GM19452 (cell line): Measurements from ENCODE around the gene FSHR.

Source experiments
- ATAC-seq: cut with Tn5 transposase; IDR thresholded peaks from one replicate; pipeline ENCODE4 v1.9.1; 2021; ENCODE audit not compliant: unreplicated experiment

Gene FSHR

GRCh38 chr2:49033394-49034185 is 120.7 kb downstream of the FSHR start:
- ATAC-seq: no peak

GRCh38 chr2:49032936-49033335 is 121.4 kb downstream of the FSHR start:
- no peak for ATAC-seq

- ATAC-seq: no peak
Observed at GRCh38 chr2:49032126-49032525, 122.2 kb downstream of the FSHR start.

GRCh38 chr2:49029406-49029805 is 124.9 kb downstream of the FSHR start:
- no peak for ATAC-seq

GRCh38 chr2:49028101-49028500 is 126.2 kb downstream of the FSHR start:
- peak; percentile 100 for ATAC-seq

- no peak for ATAC-seq
Observed at GRCh38 chr2:49026706-49027105, 127.6 kb downstream of the FSHR start.

- no peak for ATAC-seq
Observed at GRCh38 chr2:49021271-49021670, 133.0 kb downstream of the FSHR start.

GRCh38 chr2:49005261-49005660 is 149.1 kb downstream of the FSHR start:
- ATAC-seq: no peak

GRCh38 chr2:49004036-49004626 is 150.2 kb downstream of the FSHR start:
- ATAC-seq: peak; percentile 74

GRCh38 chr2:49003201-49003600 is 151.1 kb downstream of the FSHR start:
- ATAC-seq: no peak

- ATAC-seq: no peak
Observed at GRCh38 chr2:49002750-49003149, 151.6 kb downstream of the FSHR start.

GRCh38 chr2:49000695-49001094 is 153.6 kb downstream of the FSHR start:
- ATAC-seq: no peak

GRCh38 chr2:48998449-48998848 is 155.9 kb downstream of the FSHR start:
- no peak for ATAC-seq

GRCh38 chr2:48993576-48993975 is 160.7 kb downstream of the FSHR start:
- peak; percentile 38 for ATAC-seq

GRCh38 chr2:48991415-48992131 is 162.7 kb downstream of the FSHR start:
- ATAC-seq: peak; percentile 77

- ATAC-seq: peak; percentile 31
Observed at GRCh38 chr2:48984922-48985321, 169.4 kb downstream of the FSHR start.

- ATAC-seq: no peak
Observed at GRCh38 chr2:48983551-48983950, 170.8 kb downstream of the FSHR start.

GRCh38 chr2:48982887-48983435 is 171.4 kb downstream of the FSHR start:
- ATAC-seq: no peak

- ATAC-seq: no peak
Observed at GRCh38 chr2:48980846-48981245, 173.5 kb downstream of the FSHR start.

GRCh38 chr2:48979691-48980090 is 174.6 kb downstream of the FSHR start:
- no peak for ATAC-seq

GRCh38 chr2:48978131-48978530 is 176.2 kb downstream of the FSHR start:
- ATAC-seq: no peak

- no peak for ATAC-seq
Observed at GRCh38 chr2:48971801-48972200, 182.5 kb downstream of the FSHR start.
